Measurements from ENCODE around the gene ZNF280C. TPM values are rescaled to one million over a fixed set of nuclear protein-coding genes. Genes with fewer than 3 reads are reported as not detected.

The ZNF280C gene
- total RNA-seq, 4 donors from 2014 or later = 1.5 to 3.8 (median 3.3) TPM

DNA sequence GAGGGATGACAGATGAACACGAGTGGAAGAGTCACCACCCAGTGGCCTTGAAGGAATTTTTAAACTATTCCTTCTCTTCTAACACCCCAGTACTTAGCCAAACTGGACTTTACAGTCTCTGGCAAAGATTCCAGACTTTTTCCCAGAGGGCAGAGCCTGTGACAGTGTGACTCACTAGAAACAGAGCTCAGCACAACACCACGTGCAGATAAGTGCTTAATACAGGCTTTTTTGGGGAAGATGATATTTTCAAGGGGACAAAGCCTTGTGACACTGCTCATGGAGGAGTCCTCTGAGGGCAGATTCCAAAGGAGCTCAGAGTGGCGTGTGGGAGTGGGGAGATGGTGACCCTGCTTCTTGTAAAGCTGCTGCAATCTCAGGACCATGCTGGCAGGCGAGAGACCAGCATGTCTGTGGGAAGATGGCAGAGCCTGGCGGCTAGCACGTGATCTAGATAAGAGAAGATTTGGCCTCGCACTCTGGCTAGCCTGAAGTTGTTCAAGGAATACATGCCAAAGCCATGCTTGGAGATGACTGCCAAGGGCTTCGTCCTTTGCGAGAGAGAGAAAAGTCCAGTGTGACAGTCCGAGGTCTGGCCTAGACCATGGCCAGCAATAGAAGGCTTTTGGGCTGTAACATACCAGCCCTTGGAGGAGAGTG is 94.5 kb downstream of the ZNF280C start:
- intact Hi-C loops (cut with DNase I; ENCODE audit: low total_unique reads) = no loop called here
- Histone ChIP-seq H3K4me1 (no peaks in the 10 kb centered on the region), H3K27ac (peak overlapping the region; percentile 30 to 68 (median 48)), H3K27me3 (peaks cover 0 to 6% (median 5%) of the 10 kb centered on the region in 3 donors), H3K9me3 (no peaks in the 10 kb centered on the region), H3K4me3 (no peak overlapping the region), H3K36me3 (no peaks in the 10 kb centered on the region)
- TF ChIP-seq POLR2A (IDR thresholded peaks at IDR 0.05) = no peak
- TF ChIP-seq, protein P1, sequence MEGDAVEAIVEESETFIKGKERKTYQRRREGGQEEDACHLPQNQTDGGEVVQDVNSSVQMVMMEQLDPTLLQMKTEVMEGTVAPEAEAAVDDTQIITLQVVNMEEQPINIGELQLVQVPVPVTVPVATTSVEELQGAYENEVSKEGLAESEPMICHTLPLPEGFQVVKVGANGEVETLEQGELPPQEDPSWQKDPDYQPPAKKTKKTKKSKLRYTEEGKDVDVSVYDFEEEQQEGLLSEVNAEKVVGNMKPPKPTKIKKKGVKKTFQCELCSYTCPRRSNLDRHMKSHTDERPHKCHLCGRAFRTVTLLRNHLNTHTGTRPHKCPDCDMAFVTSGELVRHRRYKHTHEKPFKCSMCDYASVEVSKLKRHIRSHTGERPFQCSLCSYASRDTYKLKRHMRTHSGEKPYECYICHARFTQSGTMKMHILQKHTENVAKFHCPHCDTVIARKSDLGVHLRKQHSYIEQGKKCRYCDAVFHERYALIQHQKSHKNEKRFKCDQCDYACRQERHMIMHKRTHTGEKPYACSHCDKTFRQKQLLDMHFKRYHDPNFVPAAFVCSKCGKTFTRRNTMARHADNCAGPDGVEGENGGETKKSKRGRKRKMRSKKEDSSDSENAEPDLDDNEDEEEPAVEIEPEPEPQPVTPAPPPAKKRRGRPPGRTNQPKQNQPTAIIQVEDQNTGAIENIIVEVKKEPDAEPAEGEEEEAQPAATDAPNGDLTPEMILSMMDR (IDR thresholded peaks at IDR 0.05 in 4 of 5, conservative IDR thresholded peaks at IDR 0.05 in 1 of 5) = no peak
- in situ Hi-C loops (cut with MboI; ENCODE audit: low sequenced_read_pairs in 4 of 4) = no loop called here
- DNase-seq = peak in 1 of 2 donors; percentile 38
- ATAC-seq = peak; percentile 75 to 76

DNA sequence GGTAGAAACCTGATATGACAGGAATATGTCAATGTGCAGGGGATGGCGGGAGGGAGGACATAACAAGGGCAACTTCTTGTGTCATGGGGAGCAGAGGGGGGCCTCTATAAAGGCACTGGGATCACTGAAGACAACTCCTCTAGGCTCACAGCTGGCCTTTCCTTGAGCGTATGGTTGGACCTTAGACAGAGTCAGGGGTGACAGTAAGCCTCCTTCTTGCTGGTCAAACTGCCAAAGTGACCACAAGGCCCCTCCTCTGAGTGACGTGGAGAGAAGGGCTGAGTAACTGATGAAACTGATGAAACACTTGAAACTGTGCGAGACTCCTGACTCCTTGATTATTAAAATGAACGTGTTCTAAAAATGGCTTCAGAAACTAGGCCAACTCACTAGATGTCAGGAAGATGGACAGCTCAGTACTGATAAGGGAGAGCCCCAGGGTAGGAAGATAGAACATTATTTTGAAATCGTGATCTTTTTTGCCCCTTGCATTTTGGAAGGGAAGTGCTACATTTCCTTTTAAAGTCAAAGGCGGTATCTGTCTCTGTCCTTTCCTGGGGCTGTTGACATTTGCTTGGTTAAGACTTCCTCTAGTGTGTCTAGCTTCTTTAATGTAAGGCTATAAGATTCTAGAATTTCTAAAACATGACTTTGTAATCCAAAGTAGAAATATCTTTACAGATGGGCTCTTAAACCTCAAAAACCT is 95.4 kb downstream of the ZNF280C start:
- peak; percentile 57 to 58 for ATAC-seq
- H3K9me3 ChIP-seq = no peaks in the 10 kb centered on the region

DNA sequence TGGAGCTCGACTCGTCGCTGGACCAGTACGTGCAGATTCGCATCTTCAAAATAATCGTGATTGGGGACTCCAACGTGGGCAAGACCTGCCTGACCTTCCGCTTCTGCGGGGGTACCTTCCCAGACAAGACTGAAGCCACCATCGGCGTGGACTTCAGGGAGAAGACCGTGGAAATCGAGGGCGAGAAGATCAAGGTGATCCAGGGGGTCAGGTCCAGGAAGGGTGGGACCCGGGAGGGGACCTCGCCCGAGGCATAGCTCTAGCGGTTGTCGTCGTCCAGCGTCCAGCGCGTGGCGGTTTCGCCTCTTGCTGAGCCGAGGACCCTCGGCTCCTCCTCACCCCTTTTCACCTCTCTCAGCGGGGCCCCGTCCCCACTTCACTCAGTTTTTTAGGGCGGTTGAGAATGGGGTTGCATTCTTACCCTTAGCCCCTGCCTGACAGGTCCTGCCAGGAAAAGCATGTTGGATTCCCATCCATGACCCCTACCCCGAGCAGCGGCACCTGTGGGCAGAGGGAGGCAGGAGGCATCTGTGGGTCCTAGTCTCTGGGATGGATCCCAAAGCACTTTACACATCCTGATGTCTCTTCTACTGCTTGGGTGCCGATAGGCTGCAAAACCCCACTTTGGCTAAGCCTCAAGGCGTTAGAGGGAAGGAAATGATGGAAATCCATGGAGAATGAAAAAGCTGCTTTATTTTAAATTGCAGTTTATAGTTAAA is 96.4 kb downstream of the ZNF280C start:
- TF ChIP-seq, protein P1 (IDR thresholded peaks at IDR 0.05 in 4 of 5, conservative IDR thresholded peaks at IDR 0.05 in 1 of 5) = no peak
- no peak for TF ChIP-seq POLR2A (IDR thresholded peaks at IDR 0.05)
- Histone ChIP-seq H3K4me1 (no peaks in the 10 kb centered on the region), H3K36me3 (no peaks in the 10 kb centered on the region), H3K4me3 (peak overlapping the region; percentile 47 to 53 (median 51)), H3K27ac (peak overlapping the region in 3 of 4 donors; percentile 24 to 68 (median 30)), H3K27me3 (peaks cover 0 to 6% (median 5%) of the 10 kb centered on the region in 3 donors), H3K9me3 (no peaks in the 10 kb centered on the region)
- DNase-seq = no peak
- intact Hi-C loops (cut with DNase I; ENCODE audit: low total_unique reads) (no loop called here), in situ Hi-C loops (cut with MboI; ENCODE audit: low sequenced_read_pairs in 4 of 4) (no loop called here)
- ATAC-seq = no peak

More for the DNA sequence above, 95.4 kb downstream of the ZNF280C start:
- Histone ChIP-seq H3K4me1 (no peaks in the 10 kb centered on the region), H3K4me3 (no peak overlapping the region), H3K27ac (peak overlapping the region; percentile 24 to 68 (median 46)), H3K27me3 (peaks cover 0 to 6% (median 5%) of the 10 kb centered on the region in 3 donors), H3K36me3 (no peaks in the 10 kb centered on the region)
- intact Hi-C loops (cut with DNase I; ENCODE audit: low total_unique reads) = no loop called here
- TF ChIP-seq, protein P1 (IDR thresholded peaks at IDR 0.05 in 4 of 5, conservative IDR thresholded peaks at IDR 0.05 in 1 of 5) = no peak
- peak; percentile 17 to 19 for TF ChIP-seq POLR2A (IDR thresholded peaks at IDR 0.05)
- DNase-seq = peak in 1 of 2 donors; percentile 30
- in situ Hi-C loops (cut with MboI; ENCODE audit: low sequenced_read_pairs in 4 of 4) = no loop called here

- TF ChIP-seq POLR2A (IDR thresholded peaks at IDR 0.05) = no peak
- TF ChIP-seq, protein P1 (IDR thresholded peaks at IDR 0.05 in 4 of 5, conservative IDR thresholded peaks at IDR 0.05 in 1 of 5) = no peak
- H3K9me3 ChIP-seq = no peaks in the 10 kb centered on the region
- H3K27ac ChIP-seq = peak within 1 kb of the TSS in 3 of 4 donors; percentile 24 to 68 (median 30)
- DNase-seq = no peak
- peak within 1 kb of the TSS; percentile 47 to 53 (median 51) for H3K4me3 ChIP-seq
- in situ Hi-C loops (cut with MboI; ENCODE audit: low sequenced_read_pairs in 4 of 4) = no loop called here
- peak in 1 of 2 donors; percentile 13 for ATAC-seq
- intact Hi-C loops (cut with DNase I; ENCODE audit: low total_unique reads) = no loop called here
- H3K36me3 ChIP-seq = no peaks in the 10 kb centered on the region
- peaks cover 0 to 3% of the 10 kb centered on the region in 2 donors for H3K4me1 ChIP-seq
- H3K27me3 ChIP-seq = peaks cover 0 to 6% (median 5%) of the 10 kb centered on the region in 3 donors
Measured at GRCh38 chrX:130171446-130172126, 97.1 kb downstream of the ZNF280C start, which contains the start of gene RAB33A. TSS of gene RAB33A (plus strand) at chrX:130171962. CDS start at chrX:130172063, 101 bp downstream.

Data from gastrocnemius medialis (tissue), 4 donors.